ENCODE data around the gene KIF5C. TPM values are rescaled to one million over a fixed set of nuclear protein-coding genes. Genes with fewer than 3 reads are reported as not detected.
A peak's percentile ranks its signal among the peaks of the same experiment; 100 is the strongest.

KIF5C gene
- polyA plus RNA-seq, 1 experiment: 0.17 TPM

DNA sequence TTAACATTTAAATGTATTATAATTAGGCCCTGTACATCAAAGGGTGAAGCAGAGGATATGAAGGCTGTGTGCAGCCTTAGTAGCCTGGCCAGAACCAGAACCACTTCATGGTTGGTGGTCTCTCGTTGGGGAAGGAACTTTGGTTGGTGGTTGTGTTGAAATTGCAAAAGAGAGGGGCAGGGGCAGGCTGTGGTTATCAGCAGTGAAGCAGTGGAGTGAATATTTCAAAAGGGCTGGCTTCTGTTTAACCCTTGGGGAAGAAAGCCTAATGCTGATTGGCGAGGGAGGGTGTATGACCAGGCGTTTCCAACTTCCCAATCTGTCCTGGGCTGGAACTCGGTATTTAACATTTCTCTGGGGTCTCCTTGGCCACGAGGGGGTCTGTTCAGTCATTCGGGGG is 112.3 kb downstream of the KIF5C start:
- DNase-seq (ENCODE audit: low read depth): no peak
- POLR2A ChIA-PET: no interaction called here
- Histone ChIP-seq H3K27me3 (ENCODE audit: control insufficient read depth, insufficient read depth, low read length) (no peaks in the 10 kb centered on the region; the same call in 1 of the 2 replicates), H3K36me3 (ENCODE audit: control insufficient read depth, insufficient read depth, low read length) (no peaks in the 10 kb centered on the region), H3K4me3 (ENCODE audit: low read depth, low read length) (no peak overlapping the region)
- CTCF ChIA-PET: interaction anchor here (2.9 kb wide), 1 partner anchor 347 kb away, joined by 15 read pairs; no protein-coding TSS in a partner anchor
- no peak for TF ChIP-seq CTCF (IDR thresholded peaks at IDR 0.05; ENCODE audit: insufficient read depth, low read depth, low read length)

DNA sequence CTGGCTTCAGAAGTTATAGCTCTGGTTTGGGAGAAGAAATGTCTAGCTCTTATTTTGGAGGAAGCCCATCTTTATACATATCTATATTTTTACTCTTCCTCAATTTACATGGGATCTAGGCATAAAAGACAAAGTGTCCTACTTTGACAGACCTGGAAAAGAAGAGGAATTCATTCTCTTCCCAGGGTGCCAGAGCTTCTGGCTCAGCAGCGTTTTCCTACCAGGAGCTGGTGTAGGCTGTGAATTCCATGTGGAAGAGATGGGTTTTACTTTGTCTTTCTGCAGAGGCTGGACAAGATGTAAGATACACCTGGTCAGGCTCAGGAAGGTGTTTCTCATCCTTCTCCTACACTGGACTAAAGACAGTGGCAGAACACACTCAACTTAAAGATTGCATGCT is 113.3 kb downstream of the KIF5C start:
- ChIA-PET CTCF (no interaction called here), POLR2A (no interaction called here)
- DNase-seq (ENCODE audit: low read depth): no peak
- Histone ChIP-seq H3K4me3 (ENCODE audit: low read depth, low read length) (no peak overlapping the region), H3K36me3 (ENCODE audit: control insufficient read depth, insufficient read depth, low read length) (no peaks in the 10 kb centered on the region), H3K27me3 (ENCODE audit: control insufficient read depth, insufficient read depth, low read length) (no peaks in the 10 kb centered on the region; the same call in 1 of the 2 replicates)
- no peak for TF ChIP-seq CTCF (IDR thresholded peaks at IDR 0.05; ENCODE audit: insufficient read depth, low read depth, low read length)

DNA sequence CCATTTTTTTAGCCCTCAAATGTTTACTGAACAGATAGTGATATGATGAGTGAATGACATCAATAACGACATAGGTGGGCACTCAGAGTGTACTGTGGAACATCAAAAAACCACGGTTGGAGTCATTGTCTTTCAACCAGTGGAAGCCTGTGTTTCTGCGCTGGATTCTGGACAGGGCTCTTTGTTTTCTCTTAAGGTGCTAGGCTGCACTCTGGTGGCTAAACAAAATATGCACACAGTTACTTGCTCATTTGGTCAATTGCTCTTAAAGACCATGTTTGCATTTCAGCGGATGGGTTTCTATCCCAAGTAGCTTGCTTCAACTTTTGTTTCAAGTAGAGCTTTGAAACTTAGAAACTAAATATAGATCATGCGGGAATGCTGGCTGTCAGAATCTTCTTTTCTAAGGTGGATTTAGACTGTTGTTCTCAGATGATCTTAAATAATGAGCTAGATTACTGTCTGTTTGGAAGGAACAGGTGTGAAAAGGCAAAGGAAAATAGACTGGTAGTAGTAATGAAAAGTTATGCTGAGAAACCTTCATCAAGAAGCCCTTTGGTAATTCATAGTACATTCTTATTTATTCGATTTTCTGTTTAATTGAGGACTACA is 115.0 kb downstream of the KIF5C start:
- peak; percentile 74 for TF ChIP-seq CTCF (IDR thresholded peaks at IDR 0.05; ENCODE audit: insufficient read depth, low read depth, low read length)
- ChIA-PET CTCF (interaction anchor here (0.6 to 2.5 kb wide), 16 partner anchors 9 to 1054 kb away, joined by 3 to 28 read pairs (median 4); no protein-coding TSS in a partner anchor), POLR2A (no interaction called here)
- no peaks in the 10 kb centered on the region; the same call in 1 of the 2 replicates for H3K27me3 ChIP-seq (ENCODE audit: control insufficient read depth, insufficient read depth, low read length)
- H3K36me3 ChIP-seq (ENCODE audit: control insufficient read depth, insufficient read depth, low read length): no peaks in the 10 kb centered on the region
- H3K4me3 ChIP-seq (ENCODE audit: low read depth, low read length): no peak overlapping the region
- DNase-seq (ENCODE audit: low read depth): no peak

DNA sequence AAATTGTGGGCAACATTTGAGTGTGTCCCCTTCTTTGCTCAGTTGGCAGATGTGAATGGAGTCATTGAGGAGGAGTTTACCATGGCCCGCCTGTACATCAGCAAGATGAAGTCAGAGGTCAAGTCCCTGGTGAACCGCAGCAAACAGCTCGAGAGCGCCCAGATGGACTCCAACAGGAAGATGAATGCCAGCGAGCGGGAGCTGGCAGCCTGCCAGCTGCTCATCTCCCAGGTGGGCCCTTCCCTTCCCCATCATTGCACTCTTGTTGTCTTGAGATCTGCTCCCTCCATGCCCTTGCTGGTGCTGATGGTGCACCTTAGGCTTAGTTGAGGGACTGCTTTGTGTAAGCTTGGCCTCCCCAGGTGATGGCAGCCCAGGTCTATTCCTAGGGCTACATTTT is 115.9 kb downstream of the KIF5C start:
- CTCF ChIA-PET: interaction anchor here (0.6 to 2.5 kb wide), 10 partner anchors 9 to 686 kb away, joined by 3 to 28 read pairs (median 5); no protein-coding TSS in a partner anchor
- H3K27me3 ChIP-seq (ENCODE audit: control insufficient read depth, insufficient read depth, low read length): no peaks in the 10 kb centered on the region; the same call in 1 of the 2 replicates
- DNase-seq (ENCODE audit: low read depth): no peak
- H3K4me3 ChIP-seq (ENCODE audit: low read depth, low read length): no peak overlapping the region
- H3K36me3 ChIP-seq (ENCODE audit: control insufficient read depth, insufficient read depth, low read length): no peaks in the 10 kb centered on the region
- POLR2A ChIA-PET: no interaction called here
- TF ChIP-seq CTCF (IDR thresholded peaks at IDR 0.05; ENCODE audit: insufficient read depth, low read depth, low read length): no peak

DNA sequence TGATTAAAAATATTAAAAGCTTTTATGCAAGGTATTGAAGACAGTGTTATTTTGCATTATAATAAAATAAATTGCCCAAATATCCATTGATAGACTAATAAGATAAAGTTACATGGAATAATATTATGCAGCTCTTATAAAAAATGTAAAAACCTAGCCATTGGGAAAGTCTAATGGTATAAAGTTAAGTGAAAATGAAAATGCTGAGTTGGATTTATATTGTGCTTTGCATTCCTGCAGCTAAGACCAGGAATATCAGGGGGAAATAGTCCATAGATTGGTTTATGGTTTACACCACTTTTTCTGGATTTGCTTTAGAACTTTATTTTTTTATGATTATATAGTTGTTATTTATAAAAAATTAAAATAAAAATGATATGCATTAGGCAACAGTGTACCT is 117.4 kb downstream of the KIF5C start:
- Histone ChIP-seq H3K36me3 (ENCODE audit: control insufficient read depth, insufficient read depth, low read length) (no peaks in the 10 kb centered on the region), H3K27me3 (ENCODE audit: control insufficient read depth, insufficient read depth, low read length) (no peaks in the 10 kb centered on the region), H3K4me3 (ENCODE audit: low read depth, low read length) (no peak overlapping the region)
- ChIA-PET POLR2A (no interaction called here), CTCF (interaction anchor here (1.1 to 2.5 kb wide), 2 partner anchors 26 to 353 kb away, joined by 3 to 28 read pairs; no protein-coding TSS in a partner anchor)
- DNase-seq (ENCODE audit: low read depth): no peak
- no peak for TF ChIP-seq CTCF (IDR thresholded peaks at IDR 0.05; ENCODE audit: insufficient read depth, low read depth, low read length)
